ENCODE data around the gene TRIP13. TPM values are rescaled to one million over a fixed set of nuclear protein-coding genes. Genes with fewer than 3 reads are reported as not detected.
A peak's percentile ranks its signal among the peaks of the same experiment; 100 is the strongest.
"Not testable (repeated sequence)": the region's sequence is repeated elsewhere in the genome, so short reads cannot be mapped to it uniquely, and the experiment has no call there.

The TRIP13 gene, protein sequence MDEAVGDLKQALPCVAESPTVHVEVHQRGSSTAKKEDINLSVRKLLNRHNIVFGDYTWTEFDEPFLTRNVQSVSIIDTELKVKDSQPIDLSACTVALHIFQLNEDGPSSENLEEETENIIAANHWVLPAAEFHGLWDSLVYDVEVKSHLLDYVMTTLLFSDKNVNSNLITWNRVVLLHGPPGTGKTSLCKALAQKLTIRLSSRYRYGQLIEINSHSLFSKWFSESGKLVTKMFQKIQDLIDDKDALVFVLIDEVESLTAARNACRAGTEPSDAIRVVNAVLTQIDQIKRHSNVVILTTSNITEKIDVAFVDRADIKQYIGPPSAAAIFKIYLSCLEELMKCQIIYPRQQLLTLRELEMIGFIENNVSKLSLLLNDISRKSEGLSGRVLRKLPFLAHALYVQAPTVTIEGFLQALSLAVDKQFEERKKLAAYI
- 56.4 and 69.0 TPM in 2 replicates for total RNA-seq (2014; rRNA removed)
- Bru-seq, nascent RNA: percentile 62 among the genes with signal in this experiment
- BruChase-seq, experiment 1, labeled RNA remaining after a 6-hour chase: percentile 70 among the genes with signal in this experiment
- BruChase-seq, experiment 2, labeled RNA remaining after a 2-hour chase: percentile 52 among the genes with signal in this experiment
- long read RNA-seq, transcript TRIP13-201 (13 exons, 2,672 nt): major isoform, 13 of 24 reads
- long read RNA-seq, partial matches to known transcripts: 2 of 24 reads
- long read RNA-seq, other reads (novel, unspliced or antisense): 9 of 24 reads

DNA sequence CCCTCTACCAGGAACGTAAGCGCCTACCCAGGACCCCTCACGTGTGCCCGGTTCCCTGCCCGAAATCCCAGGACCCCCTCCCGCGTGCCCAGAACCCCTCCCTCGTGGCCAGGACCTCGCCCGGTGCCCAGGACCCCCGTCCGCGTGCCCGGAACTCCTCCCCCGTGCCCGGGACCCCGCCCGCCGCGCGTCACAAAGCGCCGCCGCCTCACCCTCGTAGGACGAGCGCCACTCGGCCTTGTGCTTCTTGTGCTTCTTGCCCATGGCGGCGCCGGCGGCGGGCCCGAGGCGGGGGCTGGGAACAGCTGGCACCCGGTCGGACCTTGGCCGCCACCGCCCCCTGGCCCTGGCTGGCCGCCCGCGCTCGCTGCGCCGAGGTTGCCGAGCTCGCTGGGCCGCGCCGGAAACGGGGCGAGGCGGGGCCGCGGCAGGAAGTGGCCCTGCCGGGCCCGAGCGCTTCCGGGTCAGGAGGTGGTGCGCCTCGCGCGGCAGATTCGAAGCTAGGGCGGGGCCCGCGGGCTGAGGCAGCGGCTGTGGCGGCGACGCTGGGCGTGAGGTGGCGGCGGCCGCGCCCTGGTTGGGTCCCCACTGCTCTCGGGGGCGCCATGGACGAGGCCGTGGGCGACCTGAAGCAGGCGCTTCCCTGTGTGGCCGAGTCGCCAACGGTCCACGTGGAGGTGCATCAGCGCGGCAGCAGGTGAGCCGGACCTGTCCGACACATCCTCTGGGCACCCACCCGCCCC lies at the start of gene TRIP13, which contains the start of gene BRD9:
TSS of gene TRIP13 (plus strand) at position 491 of the 743 bp plus-strand sequence. CDS start at position 606, 115 bp downstream.
TSS of gene BRD9 (minus strand) at position 408 of the 743 bp plus-strand sequence. CDS start at position 264, 144 bp downstream.
- peaks cover 60% of the 10 kb centered on the region for H3K36me3 ChIP-seq (ENCODE audit: low read depth, low read length)
- ChIA-PET POLR2A (ENCODE audit: unreplicated experiment) (interaction anchor here (0.6 to 0.7 kb wide), 2 partner anchors 39 to 209 kb away, joined by 3 to 4 read pairs; no protein-coding TSS in a partner anchor), CTCF (no interaction called here)
- peak within 1 kb of the TSS; percentile 60 for H2AFZ ChIP-seq (ENCODE audit: low read length)
- H3K4me1 ChIP-seq (ENCODE audit: insufficient read depth, low read length): peaks cover 25% of the 10 kb centered on the region
- H3K79me2 ChIP-seq (ENCODE audit: low read length): peaks cover 88% of the 10 kb centered on the region
- peak within 1 kb of the TSS; percentile 91 for H3K4me2 ChIP-seq (ENCODE audit: low read length)
- BruUV-seq (replicated peaks): no TSS peak
- peak within 1 kb of the TSS; percentile 99 for H3K9ac ChIP-seq (ENCODE audit: low read length)
- H3K9me2 ChIP-seq (replicated peaks; ENCODE audit: low read length): no peaks in the 10 kb centered on the region
- ATAC-seq (peak; percentile 72), DNase-seq (peak; percentile 84)
- H3K27ac ChIP-seq (ENCODE audit: low read length): peak within 1 kb of the TSS; percentile 67
- H4K20me1 ChIP-seq (ENCODE audit: low read length): peaks cover 15% of the 10 kb centered on the region; the same call in 1 of the 2 replicates
- no peaks in the 10 kb centered on the region for H3K9me3 ChIP-seq (ENCODE audit: low read length)
- intact Hi-C loops (cut with micrococcal nuclease): no loop called here
- no peaks in the 10 kb centered on the region for H3F3A ChIP-seq (ENCODE audit: low read length, unreplicated experiment)
- no peaks in the 10 kb centered on the region for H3K27me3 ChIP-seq (ENCODE audit: low read length)
- TF ChIP-seq EZH2 (IDR thresholded peaks at IDR 0.05; ENCODE audit: low read length, unreplicated experiment) (no peak), EZH2phosphoT487 (IDR thresholded peaks at IDR 0.05; ENCODE audit: borderline replicate concordance, low read length) (no peak)
- TF ChIP-seq, protein P1, sequence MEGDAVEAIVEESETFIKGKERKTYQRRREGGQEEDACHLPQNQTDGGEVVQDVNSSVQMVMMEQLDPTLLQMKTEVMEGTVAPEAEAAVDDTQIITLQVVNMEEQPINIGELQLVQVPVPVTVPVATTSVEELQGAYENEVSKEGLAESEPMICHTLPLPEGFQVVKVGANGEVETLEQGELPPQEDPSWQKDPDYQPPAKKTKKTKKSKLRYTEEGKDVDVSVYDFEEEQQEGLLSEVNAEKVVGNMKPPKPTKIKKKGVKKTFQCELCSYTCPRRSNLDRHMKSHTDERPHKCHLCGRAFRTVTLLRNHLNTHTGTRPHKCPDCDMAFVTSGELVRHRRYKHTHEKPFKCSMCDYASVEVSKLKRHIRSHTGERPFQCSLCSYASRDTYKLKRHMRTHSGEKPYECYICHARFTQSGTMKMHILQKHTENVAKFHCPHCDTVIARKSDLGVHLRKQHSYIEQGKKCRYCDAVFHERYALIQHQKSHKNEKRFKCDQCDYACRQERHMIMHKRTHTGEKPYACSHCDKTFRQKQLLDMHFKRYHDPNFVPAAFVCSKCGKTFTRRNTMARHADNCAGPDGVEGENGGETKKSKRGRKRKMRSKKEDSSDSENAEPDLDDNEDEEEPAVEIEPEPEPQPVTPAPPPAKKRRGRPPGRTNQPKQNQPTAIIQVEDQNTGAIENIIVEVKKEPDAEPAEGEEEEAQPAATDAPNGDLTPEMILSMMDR (conservative IDR thresholded peaks at IDR 0.05; ENCODE audit: low read depth, low read length): no peak
- peak within 1 kb of the TSS; percentile 82 for H3K4me3 ChIP-seq (ENCODE audit: low read length)

DNA sequence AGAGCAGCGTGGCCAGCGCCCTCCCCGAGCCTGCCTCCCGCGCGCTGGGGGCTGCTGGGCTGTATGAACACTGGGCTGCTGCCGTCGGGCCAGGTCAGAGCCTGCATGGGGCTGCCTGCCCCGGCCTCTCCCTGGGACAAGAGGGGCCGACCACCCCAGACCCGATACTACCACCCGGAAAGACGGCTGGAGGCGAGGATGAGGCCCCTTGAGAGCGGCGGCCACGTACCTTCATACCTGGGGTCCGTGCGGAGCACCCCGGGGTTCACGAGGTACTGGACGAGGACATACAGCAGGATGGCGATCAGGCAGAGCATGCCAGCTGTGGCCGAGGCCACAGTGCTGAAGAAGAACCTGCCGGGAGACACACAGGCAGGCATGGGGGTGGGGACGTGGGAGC lies 49.3 kb upstream of the TRIP13 start:
- H2AFZ ChIP-seq (ENCODE audit: low read length); H3K9ac ChIP-seq (ENCODE audit: low read length); H3K9me3 ChIP-seq (ENCODE audit: low read length); H3K4me3 ChIP-seq (ENCODE audit: low read length); POLR2A ChIA-PET (ENCODE audit: unreplicated experiment); H4K20me1 ChIP-seq (ENCODE audit: low read length); CTCF ChIA-PET; H3K36me3 ChIP-seq (ENCODE audit: low read depth, low read length); H3K4me1 ChIP-seq (ENCODE audit: insufficient read depth, low read length); H3K27me3 ChIP-seq (ENCODE audit: low read length); H3K9me2 ChIP-seq (replicated peaks; ENCODE audit: low read length); H3F3A ChIP-seq (ENCODE audit: low read length, unreplicated experiment); ATAC-seq; intact Hi-C loops (cut with micrococcal nuclease); H3K4me2 ChIP-seq (ENCODE audit: low read length); DNase-seq; H3K27ac ChIP-seq (ENCODE audit: low read length); H3K79me2 ChIP-seq (ENCODE audit: low read length); BruUV-seq (replicated peaks): not testable (repeated sequence)

DNA sequence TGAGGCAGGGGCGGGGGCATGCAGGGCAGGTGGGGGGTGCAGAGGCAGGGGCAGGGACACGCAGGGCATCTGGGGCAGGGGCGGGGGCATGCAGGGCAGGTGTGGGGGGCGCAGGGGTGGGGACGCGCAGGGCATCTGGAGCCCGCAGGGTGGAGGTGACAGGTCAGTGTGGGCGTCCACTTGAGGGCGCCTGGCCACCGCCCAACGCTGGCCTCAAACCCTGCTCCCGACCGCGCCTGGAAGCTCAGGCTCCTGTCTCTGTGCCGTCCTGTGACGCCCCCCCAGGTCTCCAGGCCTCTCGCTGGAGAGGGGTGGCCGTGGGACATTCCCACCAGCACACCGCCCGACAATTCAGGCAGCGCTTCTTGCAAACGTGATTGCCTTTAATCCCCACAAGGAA lies 48.8 kb upstream of the TRIP13 start:
- H3K9me2 ChIP-seq (replicated peaks; ENCODE audit: low read length); H3F3A ChIP-seq (ENCODE audit: low read length, unreplicated experiment); DNase-seq; intact Hi-C loops (cut with micrococcal nuclease); H3K27ac ChIP-seq (ENCODE audit: low read length); H3K4me2 ChIP-seq (ENCODE audit: low read length); CTCF ChIA-PET; ATAC-seq; H3K4me3 ChIP-seq (ENCODE audit: low read length); H2AFZ ChIP-seq (ENCODE audit: low read length); H4K20me1 ChIP-seq (ENCODE audit: low read length); H3K9me3 ChIP-seq (ENCODE audit: low read length); H3K4me1 ChIP-seq (ENCODE audit: insufficient read depth, low read length); POLR2A ChIA-PET (ENCODE audit: unreplicated experiment); BruUV-seq (replicated peaks); H3K27me3 ChIP-seq (ENCODE audit: low read length); H3K36me3 ChIP-seq (ENCODE audit: low read depth, low read length); H3K79me2 ChIP-seq (ENCODE audit: low read length); H3K9ac ChIP-seq (ENCODE audit: low read length): not testable (repeated sequence)

DNA sequence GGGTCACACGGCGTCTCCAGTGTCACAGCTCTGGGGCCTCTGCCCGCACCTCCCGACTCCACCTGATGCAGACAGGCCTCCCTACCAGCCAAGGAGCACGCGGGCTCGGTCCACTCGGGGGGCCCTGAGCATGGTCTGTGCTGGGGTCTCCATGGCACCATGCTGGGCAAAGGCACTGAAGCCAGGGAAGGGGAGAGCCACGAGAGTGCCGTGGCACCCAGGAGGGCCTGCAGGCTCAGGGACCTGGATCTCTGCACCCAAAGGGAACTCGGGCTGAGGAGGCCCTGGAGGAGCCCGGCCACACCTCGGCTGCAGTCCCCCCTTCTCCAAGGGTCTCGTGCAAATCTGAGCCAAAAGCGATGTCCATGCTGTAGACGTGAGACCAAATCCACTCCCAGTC lies 48.3 kb upstream of the TRIP13 start:
- BruUV-seq (replicated peaks); H3K36me3 ChIP-seq (ENCODE audit: low read depth, low read length); H3K4me1 ChIP-seq (ENCODE audit: insufficient read depth, low read length); H3K4me3 ChIP-seq (ENCODE audit: low read length); H3K9me3 ChIP-seq (ENCODE audit: low read length); H3K9ac ChIP-seq (ENCODE audit: low read length); H2AFZ ChIP-seq (ENCODE audit: low read length); H3K27ac ChIP-seq (ENCODE audit: low read length); H3K79me2 ChIP-seq (ENCODE audit: low read length); H3K4me2 ChIP-seq (ENCODE audit: low read length); POLR2A ChIA-PET (ENCODE audit: unreplicated experiment); H3K9me2 ChIP-seq (replicated peaks; ENCODE audit: low read length); CTCF ChIA-PET; H3K27me3 ChIP-seq (ENCODE audit: low read length); DNase-seq; intact Hi-C loops (cut with micrococcal nuclease); H4K20me1 ChIP-seq (ENCODE audit: low read length); ATAC-seq; H3F3A ChIP-seq (ENCODE audit: low read length, unreplicated experiment): not testable (repeated sequence)

DNA sequence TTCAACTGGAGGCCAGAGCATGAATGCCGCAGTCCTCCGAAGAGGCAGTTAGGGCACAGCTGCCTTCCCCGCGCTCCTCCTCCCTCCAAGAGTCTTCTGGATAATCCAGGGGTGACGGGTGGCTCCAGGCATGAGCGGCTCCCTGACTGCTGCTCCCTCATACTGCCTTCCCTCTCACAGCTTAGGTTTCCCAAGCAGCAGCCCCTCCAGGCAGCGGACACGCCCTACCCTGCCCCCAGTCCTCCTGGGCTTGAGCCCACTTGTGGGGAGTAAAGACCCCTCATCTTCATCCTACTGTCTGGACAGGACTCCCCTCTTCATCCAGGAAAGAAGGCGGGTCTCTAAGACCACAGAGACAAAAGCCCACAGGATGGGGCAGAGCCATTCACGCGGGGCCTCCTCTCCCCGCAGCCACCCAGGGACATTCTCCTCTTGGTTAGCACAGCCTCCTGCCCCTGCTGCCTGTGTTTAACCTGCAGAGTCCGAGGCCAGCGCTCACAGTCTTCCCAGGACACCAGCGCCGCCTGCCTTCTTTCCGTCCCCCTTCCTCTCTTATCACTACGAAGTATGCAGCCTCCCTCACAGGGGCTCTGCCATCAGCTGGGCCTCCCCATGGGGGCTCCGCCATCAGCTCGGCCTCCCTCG lies 47.5 kb upstream of the TRIP13 start:
- not testable (repeated sequence) for ATAC-seq

More for the DNA sequence above, 47.5 kb upstream of the TRIP13 start:
- H3K4me3 ChIP-seq (ENCODE audit: low read length); H3K9me3 ChIP-seq (ENCODE audit: low read length); CTCF ChIA-PET; H2AFZ ChIP-seq (ENCODE audit: low read length); DNase-seq; POLR2A ChIA-PET (ENCODE audit: unreplicated experiment); BruUV-seq (replicated peaks); H3F3A ChIP-seq (ENCODE audit: low read length, unreplicated experiment); intact Hi-C loops (cut with micrococcal nuclease); H3K9ac ChIP-seq (ENCODE audit: low read length); H3K27ac ChIP-seq (ENCODE audit: low read length); H3K4me2 ChIP-seq (ENCODE audit: low read length); H3K9me2 ChIP-seq (replicated peaks; ENCODE audit: low read length); H3K4me1 ChIP-seq (ENCODE audit: insufficient read depth, low read length); H3K27me3 ChIP-seq (ENCODE audit: low read length); H3K79me2 ChIP-seq (ENCODE audit: low read length); H4K20me1 ChIP-seq (ENCODE audit: low read length); H3K36me3 ChIP-seq (ENCODE audit: low read depth, low read length): not testable (repeated sequence)

All from PC-3 (cell line).